Parathyroid adenoma (tissue), 2 donors: ENCODE results near the gene SMPD3.

ENCODE experiments used
- H2AFZ ChIP-seq: fragments of 300-600 bp; sonication (generic); one replicate; pipeline ENCODE4 v1.7.0; 2017; ENCODE audit warnings: antibody characterized with exemption, mild to moderate bottlenecking
- H3K27ac ChIP-seq: fragments of 300-600 bp; sonication (generic); one replicate; pipeline ENCODE4 v1.7.0; 2017
- H3K27me3 ChIP-seq: fragments of 300-600 bp; sonication (generic); one replicate; pipeline ENCODE4 v1.7.0; 2017; ENCODE audit warnings: low read length; ENCODE audit not compliant: control insufficient read depth, insufficient read depth
- H3K36me3 ChIP-seq: fragments of 300-600 bp; sonication (generic); one replicate; pipeline ENCODE4 v1.7.0; 2017; ENCODE audit warnings: low read length; ENCODE audit not compliant: control insufficient read depth, insufficient read depth
- H3K4me1 ChIP-seq: fragments of 300-600 bp; sonication (generic); one replicate; pipeline ENCODE4 v1.7.0; 2017; ENCODE audit warnings: control low read depth
- H3K4me2 ChIP-seq: fragments of 300-600 bp; sonication (generic); one replicate; pipeline ENCODE4 v1.7.0; 2017; ENCODE audit warnings: low read length
- H3K4me3 ChIP-seq: fragments of 300-600 bp; sonication (generic); one replicate; pipeline ENCODE4 v1.7.0; 2017; ENCODE audit warnings: low read depth, low read length
- H3K79me2 ChIP-seq: fragments of 300-600 bp; sonication (generic); one replicate; pipeline ENCODE4 v1.7.0; 2017; ENCODE audit warnings: control low read depth
- H3K9ac ChIP-seq: fragments of 300-600 bp; sonication (generic); one replicate; pipeline ENCODE4 v1.7.0; 2017; ENCODE audit warnings: mild to moderate bottlenecking
- H3K9me3 ChIP-seq: fragments of 300-600 bp; sonication (generic); one replicate; pipeline ENCODE4 v1.7.0; 2017; ENCODE audit warnings: low read length; ENCODE audit not compliant: control insufficient read depth
- TF ChIP-seq, protein P1 (sequence below): fragments of 300-600 bp; sonication (generic); IDR thresholded peaks from one replicate; pipeline ENCODE4 v1.7.0; 2017; ENCODE audit warnings: antibody characterized with exemption, mild to moderate bottlenecking
- donor health status: primary hyperparathyroidism.

Gene SMPD3

DNA sequence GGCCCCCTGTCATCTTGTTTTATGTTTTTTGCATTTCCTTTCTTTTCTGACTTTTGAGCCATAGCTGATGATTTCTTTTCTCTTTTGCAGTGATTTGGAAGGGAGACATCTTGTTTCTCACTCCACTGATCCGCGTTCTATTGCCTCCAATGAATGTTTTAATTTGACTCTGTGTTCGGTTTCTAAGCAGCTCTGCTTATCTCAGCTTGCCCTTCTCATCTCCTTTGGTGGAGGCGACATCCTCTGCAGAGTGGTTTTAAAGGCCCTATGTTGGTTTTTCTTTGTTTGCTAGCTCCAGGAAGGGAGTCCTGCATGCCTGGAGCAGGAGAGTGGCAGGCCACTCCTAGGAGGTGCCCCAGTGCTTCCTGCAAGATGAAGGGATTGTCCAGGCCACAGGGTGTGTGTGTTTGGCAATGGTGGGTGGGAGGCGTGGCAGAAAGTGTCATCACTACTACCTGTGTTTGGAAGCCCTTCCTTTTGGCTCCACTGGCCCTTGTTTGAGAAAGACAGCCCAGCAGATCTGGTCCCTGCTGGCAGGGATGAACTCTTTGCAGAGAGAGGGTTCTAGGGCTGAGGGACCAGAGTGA, 13.6 kb downstream of the SMPD3 start:
- H3K9ac ChIP-seq, result no peak overlapping the region
- no peak overlapping the region for H3K4me2 ChIP-seq
- peaks cover 6% of the 10 kb centered on the region for H3K4me1 ChIP-seq
- no peak overlapping the region for H2AFZ ChIP-seq
- no peak overlapping the region for H3K27ac ChIP-seq
- H3K4me3 ChIP-seq, result no peak overlapping the region
- no peaks in the 10 kb centered on the region for H3K79me2 ChIP-seq
- H3K36me3 ChIP-seq, result no peaks in the 10 kb centered on the region
- H3K9me3 ChIP-seq, result no peaks in the 10 kb centered on the region
- TF ChIP-seq, protein P1, sequence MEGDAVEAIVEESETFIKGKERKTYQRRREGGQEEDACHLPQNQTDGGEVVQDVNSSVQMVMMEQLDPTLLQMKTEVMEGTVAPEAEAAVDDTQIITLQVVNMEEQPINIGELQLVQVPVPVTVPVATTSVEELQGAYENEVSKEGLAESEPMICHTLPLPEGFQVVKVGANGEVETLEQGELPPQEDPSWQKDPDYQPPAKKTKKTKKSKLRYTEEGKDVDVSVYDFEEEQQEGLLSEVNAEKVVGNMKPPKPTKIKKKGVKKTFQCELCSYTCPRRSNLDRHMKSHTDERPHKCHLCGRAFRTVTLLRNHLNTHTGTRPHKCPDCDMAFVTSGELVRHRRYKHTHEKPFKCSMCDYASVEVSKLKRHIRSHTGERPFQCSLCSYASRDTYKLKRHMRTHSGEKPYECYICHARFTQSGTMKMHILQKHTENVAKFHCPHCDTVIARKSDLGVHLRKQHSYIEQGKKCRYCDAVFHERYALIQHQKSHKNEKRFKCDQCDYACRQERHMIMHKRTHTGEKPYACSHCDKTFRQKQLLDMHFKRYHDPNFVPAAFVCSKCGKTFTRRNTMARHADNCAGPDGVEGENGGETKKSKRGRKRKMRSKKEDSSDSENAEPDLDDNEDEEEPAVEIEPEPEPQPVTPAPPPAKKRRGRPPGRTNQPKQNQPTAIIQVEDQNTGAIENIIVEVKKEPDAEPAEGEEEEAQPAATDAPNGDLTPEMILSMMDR, result no peak
- no peaks in the 10 kb centered on the region for H3K27me3 ChIP-seq

DNA sequence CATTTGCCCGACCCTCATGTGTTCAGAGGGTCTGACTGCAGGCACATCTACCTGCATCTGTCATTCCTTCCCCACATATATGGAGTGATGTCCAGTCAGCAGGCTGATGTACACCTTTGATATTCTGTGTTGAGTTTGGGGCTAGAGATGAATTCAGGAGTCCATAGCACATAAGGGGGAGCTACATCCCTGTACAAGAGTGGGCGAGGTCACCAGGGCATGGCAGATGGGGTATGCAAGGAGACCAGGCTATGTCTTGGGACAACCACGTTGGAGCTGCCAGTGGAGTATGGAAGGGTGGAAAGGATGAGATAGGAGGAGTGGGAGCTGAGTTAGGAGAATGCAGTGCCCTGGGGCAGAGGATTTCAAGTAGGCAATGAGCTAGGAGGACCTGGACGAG, 15.0 kb downstream of the SMPD3 start:
- Histone ChIP-seq H2AFZ (no peak overlapping the region), H3K4me3 (no peak overlapping the region)

DNA sequence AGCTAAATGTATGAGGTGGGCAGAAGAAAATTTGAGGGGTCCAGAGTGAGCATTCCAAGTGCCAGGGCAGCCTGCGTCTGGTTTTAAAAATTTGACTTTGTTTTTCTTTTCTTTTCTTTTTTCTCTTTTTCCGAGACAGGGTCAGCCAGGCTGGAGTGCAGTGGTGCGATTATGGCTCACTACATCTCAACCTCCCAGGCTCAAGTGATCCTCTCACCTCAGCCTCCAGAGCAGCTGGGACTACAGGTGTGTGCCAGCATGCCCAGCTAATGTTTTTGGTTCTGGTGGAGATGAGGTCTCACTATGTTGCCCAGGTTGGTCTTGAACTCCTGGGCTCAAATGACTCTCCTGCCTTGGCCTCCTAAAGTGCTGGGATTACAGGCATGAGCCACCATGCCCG, 15.6 kb downstream of the SMPD3 start:
- Histone ChIP-seq H3K4me3 (no peak overlapping the region), H3K36me3 (no peaks in the 10 kb centered on the region), H3K27me3 (no peaks in the 10 kb centered on the region), H2AFZ (no peak overlapping the region), H3K27ac (no peak overlapping the region), H3K9me3 (no peaks in the 10 kb centered on the region), H3K4me1 (peaks cover 6% of the 10 kb centered on the region), H3K4me2 (no peak overlapping the region), H3K9ac (no peak overlapping the region), H3K79me2 (no peaks in the 10 kb centered on the region)
- TF ChIP-seq, protein P1, result no peak

More for the DNA sequence above, 15.0 kb downstream of the SMPD3 start:
- Histone ChIP-seq H3K9ac (no peak overlapping the region), H3K79me2 (no peaks in the 10 kb centered on the region), H3K9me3 (no peaks in the 10 kb centered on the region), H3K27me3 (no peaks in the 10 kb centered on the region), H3K4me1 (peaks cover 6% of the 10 kb centered on the region), H3K27ac (no peak overlapping the region), H3K4me2 (no peak overlapping the region), H3K36me3 (no peaks in the 10 kb centered on the region)
- TF ChIP-seq, protein P1, result no peak

DNA sequence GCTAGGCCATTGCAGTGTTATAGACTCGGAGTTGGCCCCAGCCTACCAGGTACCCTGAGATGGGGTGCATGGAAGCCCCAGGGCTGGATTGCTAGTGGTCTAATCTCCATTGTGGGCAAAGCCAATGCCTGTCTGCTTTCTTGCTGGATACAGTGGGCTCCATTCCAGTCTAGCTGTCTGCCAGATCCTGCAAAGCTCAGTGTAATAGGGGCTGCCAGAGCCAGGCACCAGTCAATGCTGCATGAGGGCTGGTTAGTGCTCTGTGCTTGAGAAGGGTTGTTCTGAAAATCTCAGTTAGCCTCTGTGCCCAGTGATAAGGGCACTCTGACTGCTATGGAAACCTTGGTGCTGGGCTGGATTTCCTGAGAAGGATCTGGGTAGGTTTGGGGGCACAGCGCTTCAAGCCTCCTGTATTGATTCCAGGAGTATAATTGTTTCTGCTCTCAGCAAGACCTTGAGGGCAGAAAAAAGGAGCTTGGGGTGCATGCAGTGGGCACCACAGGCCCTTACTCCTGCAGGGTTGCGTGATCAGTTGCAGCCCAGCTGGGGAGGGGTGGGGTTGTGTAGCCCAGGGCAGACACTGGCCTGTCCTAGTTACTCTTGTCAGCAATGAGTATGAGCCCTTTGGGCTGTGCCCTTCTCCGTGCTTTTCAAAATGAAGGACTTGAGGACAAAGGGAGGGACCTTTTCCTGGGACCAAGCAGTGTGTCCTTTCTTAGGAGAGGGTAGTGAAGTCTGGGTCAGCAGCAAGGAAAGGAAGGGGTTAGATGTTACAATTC, 19.0 kb downstream of the SMPD3 start:
- no peaks in the 10 kb centered on the region for H3K4me1 ChIP-seq
- H3K4me3 ChIP-seq, result no peak overlapping the region
- no peaks in the 10 kb centered on the region for H3K79me2 ChIP-seq
- TF ChIP-seq, protein P1, result no peak
- no peaks in the 10 kb centered on the region for H3K9me3 ChIP-seq
- H3K27ac ChIP-seq, result no peak overlapping the region
- no peak overlapping the region for H2AFZ ChIP-seq
- H3K36me3 ChIP-seq, result no peaks in the 10 kb centered on the region
- no peak overlapping the region for H3K9ac ChIP-seq
- no peaks in the 10 kb centered on the region for H3K27me3 ChIP-seq
- no peak overlapping the region for H3K4me2 ChIP-seq
